T47D (cell line): ENCODE measurements around the gene DPYD.

ENCODE experiments used
- DNase-seq, 2 experiments: peaks; one replicate each; pipeline versions ENCODE4 v3.0.0 to v3.0.0-alpha.2; 2011 to 2012; ENCODE audit warnings: low read depth in 1 of 2, low spot score in 1 of 2
- JUND ChIP-seq: IDR thresholded peaks from 2 replicates; pipeline ENCODE4 v1.6.1; 2012; ENCODE audit warnings: low read depth
- in situ Hi-C: cut with HindIII; loops from 2 replicates; pipeline ENCODE4 v1.10.0; 2016; ENCODE audit warnings: low sequenced_read_pairs, low pct_unique_long_range_greater_than_20kb

DPYD gene

DNA sequence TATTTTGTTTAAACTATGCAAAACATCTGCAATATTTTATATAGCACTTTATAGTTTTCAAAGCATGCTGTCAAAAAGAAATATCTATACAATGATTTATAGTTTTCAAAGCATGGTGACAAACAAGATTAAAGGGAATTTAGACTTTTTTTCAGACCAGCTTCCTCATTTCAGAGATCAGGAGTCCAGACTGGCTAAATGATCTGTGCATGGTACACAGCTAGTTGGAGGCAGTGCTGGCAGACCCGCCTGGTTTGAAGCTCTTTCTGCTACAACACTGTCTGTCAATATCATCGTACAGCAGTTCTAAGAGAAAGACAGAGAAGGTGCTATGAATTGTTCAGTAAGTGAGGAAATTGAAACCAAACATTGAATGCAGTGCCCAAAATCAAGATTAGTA is 720.2 kb downstream of the DPYD start:
- TF ChIP-seq JUND = no peak
- in situ Hi-C loops = no loop called here
- DNase-seq = no peak

DNA sequence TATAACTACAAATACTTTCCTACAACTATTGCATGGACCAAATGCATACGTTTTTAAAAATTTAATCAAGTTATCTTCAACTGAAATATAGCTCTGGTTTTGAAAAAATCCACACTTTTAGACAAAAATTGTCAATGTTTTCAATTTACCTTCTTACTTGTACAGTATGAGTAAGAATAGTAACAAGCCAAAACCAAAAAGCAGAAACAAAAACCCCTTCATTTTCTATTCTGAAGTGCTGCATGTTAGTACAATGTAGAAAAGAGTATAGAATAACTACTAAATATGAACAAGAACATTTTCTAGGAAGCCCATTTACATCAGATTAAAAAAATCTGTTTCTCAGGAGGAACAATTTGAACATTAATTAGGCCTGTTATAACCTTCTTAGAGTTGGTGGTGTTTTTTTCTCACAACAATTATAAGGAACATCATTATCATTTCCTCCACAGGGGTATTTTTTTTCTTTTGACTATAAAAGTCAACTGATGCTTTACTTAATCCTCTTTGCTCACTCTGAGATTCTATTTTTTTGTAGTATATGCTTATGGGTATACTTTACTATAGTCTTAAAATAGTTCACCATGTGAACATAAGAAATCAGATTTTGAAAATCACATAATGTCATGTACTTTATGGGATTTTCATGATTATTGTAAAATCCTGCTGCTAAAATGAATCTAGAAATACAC is 723.9 kb downstream of the DPYD start:
- no peak for TF ChIP-seq JUND
- in situ Hi-C loops = no loop called here

DNA sequence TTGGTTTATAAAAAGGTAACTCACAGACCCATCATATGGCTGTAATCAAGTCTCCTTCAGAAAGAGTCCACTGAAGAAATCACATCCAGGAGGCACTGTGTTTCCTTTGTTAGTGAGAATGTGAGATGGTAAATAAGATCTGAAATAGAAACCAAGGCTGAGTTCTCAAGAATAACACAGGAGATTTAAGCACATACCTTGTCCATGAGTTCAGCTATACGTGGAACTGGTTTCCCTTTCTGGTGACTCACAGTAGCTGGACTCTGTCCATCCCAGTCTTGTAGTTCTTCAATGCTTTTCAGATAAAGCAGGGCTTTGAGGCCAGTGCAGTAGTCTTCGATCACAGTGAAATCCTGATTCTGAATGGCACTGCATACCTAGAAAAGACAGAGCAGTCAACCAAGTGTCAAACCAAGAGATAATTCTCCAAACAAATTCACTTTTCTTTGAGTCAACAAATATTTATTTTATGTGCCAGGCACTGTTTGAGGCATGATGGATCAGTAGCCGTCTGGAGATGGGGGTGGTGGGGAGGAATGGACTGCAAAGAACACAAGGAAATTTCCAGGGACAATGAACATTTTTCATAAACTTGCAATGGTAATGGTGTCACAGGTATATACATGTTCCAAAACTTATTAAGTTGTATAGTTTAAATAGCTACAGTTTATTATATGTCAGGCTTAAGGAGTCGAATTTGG is 727.8 kb downstream of the DPYD start:
- in situ Hi-C loops = no loop called here
- peak; percentile 13 to 92 for DNase-seq
- peak; percentile 92 for TF ChIP-seq JUND

More for the DNA sequence above, 723.9 kb downstream of the DPYD start:
- no peak for DNase-seq

DNA sequence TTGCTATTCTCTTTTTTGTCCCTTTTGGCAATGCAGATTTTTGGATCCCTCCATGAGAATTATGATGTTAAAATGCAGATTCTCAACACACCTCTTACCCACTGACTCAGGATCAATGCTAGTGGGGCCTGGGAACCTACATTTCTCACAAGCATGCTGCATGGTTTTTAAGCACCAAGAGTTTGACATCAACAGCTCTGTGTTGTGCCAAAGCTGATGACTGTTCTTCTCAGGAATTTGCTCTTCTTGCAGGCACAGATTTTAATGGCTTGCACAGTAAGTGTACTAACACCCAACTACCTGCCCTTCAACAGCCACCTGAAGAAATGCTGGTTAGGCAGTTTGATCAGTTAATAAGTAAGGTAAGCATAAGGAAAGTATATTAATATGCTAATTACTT is 730.5 kb downstream of the DPYD start:
- in situ Hi-C loops = no loop called here
- peak in 1 of 2 experiments; percentile 34 for DNase-seq
- no peak for TF ChIP-seq JUND

DNA sequence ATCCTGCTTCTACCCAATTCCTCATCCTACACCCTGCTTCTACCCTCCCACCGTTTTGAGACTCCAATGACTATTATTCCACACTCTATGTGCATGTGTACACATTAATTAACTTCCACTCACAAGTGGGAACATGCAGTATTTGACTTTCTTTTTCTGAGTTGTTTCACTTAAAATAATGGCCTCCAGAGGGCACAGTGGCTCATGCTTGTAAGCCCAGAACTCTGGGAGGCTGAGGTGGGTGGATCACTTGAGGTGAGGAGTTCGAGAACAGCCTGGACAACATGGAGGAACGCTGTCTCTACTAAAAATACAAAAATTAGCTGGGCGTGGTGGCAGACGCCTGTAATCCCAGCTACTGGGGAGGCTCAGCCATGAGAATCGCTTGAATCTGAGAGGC is 734.5 kb downstream of the DPYD start:
- TF ChIP-seq JUND = no peak
- DNase-seq = peak in 1 of 2 experiments; percentile 29
- in situ Hi-C loops = no loop called here

DNA sequence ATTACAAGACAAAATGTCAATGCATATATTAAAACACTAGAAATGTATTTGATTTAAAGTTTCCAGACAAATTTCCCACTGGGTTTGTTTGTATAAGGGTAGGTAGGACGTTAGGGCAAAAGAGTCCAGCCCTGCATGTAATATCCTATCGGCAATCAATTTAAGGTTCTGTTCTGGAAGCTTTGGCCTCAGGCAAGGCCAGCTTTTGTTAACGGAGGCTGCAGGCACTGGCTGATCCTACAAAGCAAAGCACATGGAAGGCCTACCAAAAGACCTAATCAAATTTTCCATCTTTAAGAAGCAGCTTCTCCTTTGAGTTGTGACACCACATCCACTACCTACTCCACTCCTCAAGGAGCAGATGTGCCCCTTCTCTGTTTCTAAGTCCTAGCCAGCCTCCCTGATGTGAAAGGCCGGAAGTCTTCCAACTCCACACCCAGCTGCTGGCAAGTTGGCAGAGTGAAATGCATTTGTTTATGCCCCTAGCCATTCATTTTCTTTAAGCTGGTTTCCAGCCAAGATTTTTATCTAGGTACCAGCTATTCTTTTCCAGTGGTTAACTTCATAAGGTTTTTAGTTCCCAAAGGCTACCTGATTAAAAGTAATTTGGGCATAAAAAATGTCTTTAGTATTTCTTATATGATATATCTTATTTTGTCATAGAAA is 746.7 kb downstream of the DPYD start:
- in situ Hi-C loops = no loop called here
- DNase-seq = peak in 1 of 2 experiments; percentile 67
- TF ChIP-seq JUND = no peak

DNA sequence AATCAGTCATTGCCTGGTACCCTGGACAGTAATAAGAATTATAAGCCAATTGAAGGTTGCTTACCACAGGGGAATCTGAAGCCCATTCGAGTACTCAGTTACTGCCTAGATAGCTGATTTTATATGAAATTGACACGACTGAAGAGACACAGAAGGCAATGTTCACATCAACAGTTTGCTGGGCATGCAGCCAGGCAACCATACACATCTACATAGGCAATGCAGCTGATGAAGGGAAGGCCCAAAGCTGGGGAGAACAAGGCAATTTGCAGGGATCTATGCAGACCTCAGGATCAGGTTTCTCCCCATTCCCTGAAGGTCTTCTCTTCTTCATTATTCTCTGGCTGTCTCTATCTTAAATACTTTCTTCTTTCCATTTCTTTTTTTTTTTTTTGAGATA is 750.5 kb downstream of the DPYD start:
- in situ Hi-C loops = no loop called here
- TF ChIP-seq JUND = no peak
- DNase-seq = no peak

DNA sequence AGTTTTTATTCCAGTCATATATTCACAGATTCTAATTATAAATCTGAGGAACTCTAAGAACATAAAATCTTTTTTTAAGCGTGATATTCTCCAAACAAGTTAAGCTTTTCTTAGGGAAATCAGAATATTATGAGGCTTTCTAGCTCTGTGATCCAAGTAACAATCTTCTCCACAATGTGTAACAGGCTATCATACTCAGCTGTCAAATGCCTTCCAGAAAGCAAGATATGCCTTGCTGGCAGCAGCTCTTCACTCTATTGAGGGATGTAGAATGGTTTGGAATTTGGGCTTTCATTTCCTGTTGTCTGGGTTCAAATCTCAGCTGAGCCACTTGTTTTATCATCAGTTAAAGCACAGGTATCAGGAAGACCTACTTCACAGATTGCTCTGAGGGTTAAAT is 752.8 kb downstream of the DPYD start:
- in situ Hi-C loops = no loop called here
- DNase-seq = no peak
- TF ChIP-seq JUND = no peak

DNA sequence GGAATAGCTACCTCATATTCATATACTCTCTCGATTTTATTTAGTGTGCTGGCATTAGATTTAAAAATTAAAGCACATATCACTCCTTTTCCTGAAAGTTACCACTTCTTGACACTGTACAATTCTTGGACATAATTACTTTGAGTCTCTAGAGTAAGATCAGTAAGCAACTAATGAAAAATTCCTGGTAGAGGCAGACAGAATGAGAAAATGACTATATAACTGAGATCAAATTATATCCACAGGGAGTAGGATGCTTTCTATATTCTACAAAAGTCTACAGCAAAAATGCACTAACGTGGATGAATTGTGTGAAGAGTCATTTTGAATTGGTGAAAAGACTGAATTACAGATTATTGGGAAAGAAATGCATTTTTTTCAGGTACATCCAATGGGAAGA is 753.6 kb downstream of the DPYD start:
- no peak for DNase-seq
- in situ Hi-C loops = no loop called here

DNA sequence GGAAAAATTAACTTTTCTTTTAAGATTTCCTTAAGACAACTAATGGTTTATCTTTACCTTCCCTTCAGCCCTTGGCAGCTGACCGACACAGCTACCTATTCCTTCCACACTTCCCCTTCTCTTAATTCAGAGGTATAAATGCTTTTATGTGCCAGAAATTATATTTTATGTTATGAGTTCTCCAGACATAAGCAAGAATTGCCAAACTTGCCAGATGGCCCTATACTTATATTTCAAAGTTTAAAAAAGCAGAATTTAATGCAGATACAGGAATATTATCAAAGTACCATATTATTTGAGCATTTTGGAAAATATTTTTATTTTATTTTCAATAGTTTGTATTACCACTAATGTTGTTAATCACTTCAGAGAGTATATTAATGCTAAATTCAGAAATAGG is 754.2 kb downstream of the DPYD start:
- no peak for TF ChIP-seq JUND
- no peak for DNase-seq
- in situ Hi-C loops = no loop called here

More for the DNA sequence above, 753.6 kb downstream of the DPYD start:
- no peak for TF ChIP-seq JUND

DNA sequence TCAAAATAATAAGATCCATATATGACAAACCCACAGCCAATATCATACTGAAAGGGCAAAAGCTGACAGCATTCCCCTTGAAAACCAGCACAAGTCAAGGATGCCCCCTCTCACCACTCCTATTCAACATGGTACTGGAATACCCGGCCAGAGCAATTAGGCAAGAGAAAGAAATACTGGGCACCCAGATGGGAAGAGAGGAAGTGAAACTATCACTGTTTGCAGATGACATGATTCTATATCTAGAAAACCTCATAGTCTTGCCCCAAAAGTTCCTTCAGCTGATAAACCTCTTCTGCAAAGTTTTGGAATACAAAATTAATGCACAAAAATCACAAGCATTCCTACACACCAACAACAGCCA is 756.6 kb downstream of the DPYD start:
- in situ Hi-C loops = no loop called here
- no peak for DNase-seq
- TF ChIP-seq JUND = no peak

DNA sequence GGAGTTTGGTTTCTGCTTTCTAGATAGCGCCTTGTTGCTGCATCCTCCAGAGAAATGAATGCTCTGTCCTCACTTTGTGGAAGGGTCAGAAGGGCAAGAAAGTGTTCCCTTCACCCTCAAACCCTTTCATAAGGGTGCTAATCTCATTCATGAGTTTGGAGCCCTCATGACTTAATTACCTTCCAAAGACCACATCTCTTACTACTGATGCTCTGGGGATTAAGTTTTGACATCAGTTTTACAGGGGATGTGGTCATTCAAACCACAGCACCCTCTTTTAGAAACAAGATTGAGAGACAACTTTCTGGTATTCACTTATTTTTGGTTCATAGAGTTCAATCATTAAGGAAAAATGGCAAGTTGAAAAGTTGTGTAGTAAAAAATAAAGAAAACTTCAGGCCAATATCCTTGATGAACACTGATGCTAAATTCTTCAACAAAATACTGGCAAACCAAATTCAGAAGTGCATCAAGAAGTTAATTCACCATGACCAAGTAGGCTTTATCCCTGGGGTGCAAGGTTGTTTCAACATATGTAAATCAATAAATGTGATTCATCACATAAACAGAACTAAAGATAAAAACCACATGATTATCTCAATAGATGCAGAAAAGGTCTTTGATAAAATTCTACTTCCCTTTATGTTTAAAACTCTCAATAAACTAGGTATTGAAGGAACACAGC is 757.1 kb downstream of the DPYD start:
- no peak for DNase-seq
- no peak for TF ChIP-seq JUND
- in situ Hi-C loops = no loop called here

DNA sequence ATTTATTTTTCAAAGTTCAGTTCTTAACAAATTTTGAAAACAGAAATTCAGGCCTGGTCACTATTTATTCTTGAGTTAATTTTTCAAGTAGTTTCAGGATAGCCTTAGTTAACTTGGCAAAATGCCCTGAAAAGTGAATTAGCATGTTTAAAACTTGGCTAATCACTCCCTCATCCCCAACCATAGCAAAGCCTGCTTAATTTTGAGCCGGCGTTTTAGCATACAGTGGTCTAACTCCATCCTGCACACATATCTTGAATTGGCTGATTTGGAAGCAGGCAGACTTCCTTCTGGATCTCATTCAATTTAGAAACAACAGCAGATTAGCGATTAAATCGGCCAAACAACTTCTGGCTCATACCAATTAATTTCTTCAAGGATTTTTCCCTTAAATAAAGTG is 760.0 kb downstream of the DPYD start:
- no peak for DNase-seq
- in situ Hi-C loops = no loop called here
- TF ChIP-seq JUND = no peak
